ENCODE measurements around the gene CEP57L1. TPM values are rescaled to one million over a fixed set of nuclear protein-coding genes. Genes with fewer than 3 reads are reported as not detected.

Gene CEP57L1
- total and polyA plus RNA-seq, 10 of the 15 experiments (the other 5 are each of a cell fraction or from before 2014, with no cell fraction given) = 12.7 to 30.5 (median 21.9) TPM

GRCh38 chr6:109079981-109080380, 15.3 kb upstream of the CEP57L1 start (continued):
- TF ChIP-seq ZNF687 (IDR thresholded peaks at IDR 0.05) (no peak), STAT3 (IDR thresholded peaks at IDR 0.05; ENCODE audit: low read depth, low read length) (no peak)

GRCh38 chr6:109081026-109081425, 14.3 kb upstream of the CEP57L1 start:
- H3K4me3 ChIP-seq = no peak overlapping the region
- BruUV-seq (replicated peaks) = no TSS peak
- ATAC-seq (no peak), DNase-seq (ENCODE audit: low read depth, low spot score) (no peak), FAIRE-seq (no peak)
- no peaks in the 10 kb centered on the region for H3K4me1 ChIP-seq (ENCODE audit: control insufficient read depth, insufficient read depth, low read length)
- intact Hi-C loops (cut with micrococcal nuclease; ENCODE audit: unreplicated experiment) (no loop called here), in situ Hi-C loops (cut with MboI) (no loop called here)
- H3K9ac ChIP-seq (ENCODE audit: control insufficient read depth, insufficient read depth, low read length) = no peak overlapping the region
- no peak overlapping the region for H2AFZ ChIP-seq (ENCODE audit: control insufficient read depth, low read depth, low read length)
- ChIA-PET POLR2A (interaction anchor here (1.1 kb wide), 1 partner anchor 13 kb away, joined by 3 read pairs; the partner anchor contains the start of gene SESN1), RAD21 (ENCODE audit: unreplicated experiment) (interaction anchor here (0.6 to 1.3 kb wide), 2 partner anchors 13 to 16 kb away, joined by 3 read pairs; partner anchors contain the start of gene SESN1), SMC1A (ENCODE audit: uncharacterized antibody, unreplicated experiment) (interaction anchor here (1.2 to 1.3 kb wide), 2 partner anchors 302 to 360 kb away, joined by 3 read pairs; partner anchors contain the start of gene SMPD2), CTCF (interaction anchor here (0.5 to 1.3 kb wide), 3 partner anchors 8 to 164 kb away, joined by 3 to 5 read pairs (median 4); no protein-coding TSS in a partner anchor)
- no peaks in the 10 kb centered on the region for H3K9me3 ChIP-seq (replicated peaks; ENCODE audit: control insufficient read depth, insufficient read depth, low read length)
- TF ChIP-seq ZNF274 (IDR thresholded peaks at IDR 0.05; ENCODE audit: insufficient read depth, insufficient read length) (no peak), CHD1 (IDR thresholded peaks at IDR 0.05; ENCODE audit: low read depth, low read length) (no peak), NR2C2 (IDR thresholded peaks at IDR 0.05; ENCODE audit: borderline replicate concordance, control insufficient read depth, insufficient read length, low read depth) (no peak), REST (IDR thresholded peaks at IDR 0.05; ENCODE audit: low read depth, low read length) (no peak), RBBP5 (conservative IDR thresholded peaks at IDR 0.05) (no peak), MYB (IDR thresholded peaks at IDR 0.05; ENCODE audit: borderline replicate concordance, low read depth, low read length) (no peak), ZNF687 (IDR thresholded peaks at IDR 0.05) (no peak)
- H3K36me3 ChIP-seq (ENCODE audit: control insufficient read depth in 2 of 2, insufficient read depth in 2 of 2, low read length in 1 of 2) = no peaks in the 10 kb centered on the region
- WGBS (ENCODE audit: insufficient coverage, insufficient replicate concordance, low lambda C conversion rate, missing lambda C conversion rate) = 43% methylated on average over 1 of the region's 1 CpG
- H4K20me1 ChIP-seq (ENCODE audit: control insufficient read depth, insufficient read depth) = no peaks in the 10 kb centered on the region
- no peak overlapping the region for H3K27ac ChIP-seq (ENCODE audit: control insufficient read depth, insufficient read depth)
- no peaks in the 10 kb centered on the region for H3K79me2 ChIP-seq (ENCODE audit: control insufficient read depth, insufficient read depth, low read length)
- H3K27me3 ChIP-seq (replicated peaks in 1 of 2; ENCODE audit: control insufficient read depth in 2 of 2, insufficient read depth in 2 of 2, low read length in 1 of 2) = no peaks in the 10 kb centered on the region
- no peak overlapping the region for H3K4me2 ChIP-seq (ENCODE audit: control insufficient read depth, insufficient read depth)
